HepG2 (cell line): Measurements from ENCODE around the gene KREMEN1. TPM values are rescaled to one million over a fixed set of nuclear protein-coding genes. Genes with fewer than 3 reads are reported as not detected.

Experiments used
- ARID3A ChIP-seq: IDR thresholded peaks from 2 replicates; pipeline ENCODE4 v1.6.1; 2012; ENCODE audit warnings: low read depth, low read length, improper control_type of control experiment
- ETV6 ChIP-seq: sonication (generic); formaldehyde crosslinking; conservative IDR thresholded peaks from 2 replicates; pipeline ENCODE4 v1.4.0; 2020; ENCODE audit warnings: missing genetic modification reagents
- FOXO4 ChIP-seq: sonication (generic); formaldehyde crosslinking; conservative IDR thresholded peaks from 2 replicates; pipeline ENCODE4 v1.8.1; 2023; ENCODE audit warnings: missing genetic modification reagents
- GRHL1 ChIP-seq: sonication (generic); formaldehyde crosslinking; conservative IDR thresholded peaks from 2 replicates; pipeline ENCODE4 v1.8.0; 2022; ENCODE audit warnings: missing genetic modification reagents
- JDP2 ChIP-seq: sonication (generic); formaldehyde crosslinking; IDR thresholded peaks from 2 replicates; pipeline ENCODE4 v1.8.1; 2022; ENCODE audit warnings: missing genetic modification reagents, borderline replicate concordance
- POGZ ChIP-seq: sonication (generic); formaldehyde crosslinking; IDR thresholded peaks from 2 replicates; pipeline ENCODE4 v1.4.0; 2020; ENCODE audit warnings: mild to moderate bottlenecking, missing genetic modification reagents
- RFX1 ChIP-seq: fragments of 450-650 bp; IDR thresholded peaks from 2 replicates; pipeline ENCODE4 v1.6.1; 2017
- SIN3B ChIP-seq: fragments of 150-350 bp; IDR thresholded peaks from 2 replicates; pipeline ENCODE4 v1.6.1; 2014; ENCODE audit warnings: low read length
- SMC3 ChIP-seq: IDR thresholded peaks from 2 replicates; pipeline ENCODE4 v1.6.1; 2011; ENCODE audit warnings: low read length, improper control_type of control experiment
- ZFY ChIP-seq: sonication (generic); formaldehyde crosslinking; IDR thresholded peaks from 2 replicates; pipeline ENCODE4 v1.4.0; 2020; ENCODE audit warnings: missing genetic modification reagents
- ZNF180 ChIP-seq: sonication (generic); formaldehyde crosslinking; IDR thresholded peaks from 2 replicates; pipeline ENCODE4 v1.4.0; 2020; ENCODE audit warnings: low read depth, missing genetic modification reagents, borderline replicate concordance
- ZNF20 ChIP-seq: sonication (generic); formaldehyde crosslinking; IDR thresholded peaks from 2 replicates; pipeline ENCODE4 v1.4.0; 2020; ENCODE audit warnings: mild to moderate bottlenecking, moderate library complexity, missing genetic modification reagents
- ZNF232 ChIP-seq: sonication (generic); formaldehyde crosslinking; IDR thresholded peaks from 2 replicates; pipeline ENCODE4 v1.4.0; 2020; ENCODE audit warnings: missing genetic modification reagents, borderline replicate concordance
- ZNF253 ChIP-seq: sonication (generic); formaldehyde crosslinking; IDR thresholded peaks from 2 replicates; pipeline ENCODE4 v1.8.0; 2022; ENCODE audit warnings: mild to moderate bottlenecking, missing genetic modification reagents, borderline replicate concordance
- ZNF337 ChIP-seq: sonication (generic); formaldehyde crosslinking; IDR thresholded peaks from 2 replicates; pipeline ENCODE4 v1.5.1; 2020; ENCODE audit warnings: missing genetic modification reagents, low read depth, mild to moderate bottlenecking, borderline replicate concordance
- ZNF639 ChIP-seq: conservative IDR thresholded peaks from 2 replicates; pipeline ENCODE4 v1.6.1; 2018; ENCODE audit warnings: missing genetic modification reagents
- ZNF782 ChIP-seq: sonication (generic); formaldehyde crosslinking; IDR thresholded peaks from 2 replicates; pipeline ENCODE4 v1.4.0; 2020; ENCODE audit warnings: missing genetic modification reagents, mild to moderate bottlenecking, borderline replicate concordance
- polyA plus RNA-seq, 8 experiments: library from polyadenylated mRNA; depleted of rRNA in 3 of 8; stranded (reverse) in 7 of 8; unstranded in 1 of 8; fragments of >200 nt; fragmentation: Illumina TruSeq in 4 of 8; extraction: Trizol in 4 of 8; gene quantifications; 2 replicates each; pipeline versions ENCODE4 v1.2.1 to v1.2.3, GENCODE V29; 2011 to 2016; ENCODE audit warnings: low read depth in 4 of 8, missing spikeins in 1 of 8, mixed read lengths in 1 of 8; ENCODE audit not compliant: insufficient read depth in 1 of 8
- total RNA-seq, 5 experiments: library from RNA; depleted of rRNA; stranded (reverse); fragments of >200 nt; fragmentation: Illumina TruSeq; extraction: Trizol; gene quantifications; 2 replicates each; pipeline ENCODE4 v1.2.3, GENCODE V29; 2016; ENCODE audit warnings: low read depth in 1 of 5
- TF ChIP-seq, protein P1 (sequence below): sonication (generic); formaldehyde crosslinking; IDR thresholded peaks from 2 replicates; pipeline ENCODE4; 2020; ENCODE audit warnings: missing genetic modification reagents, mild to moderate bottlenecking, borderline replicate concordance
- TF ChIP-seq, protein P2 (sequence below): sonication (generic); formaldehyde crosslinking; IDR thresholded peaks from 2 replicates; pipeline ENCODE4 v1.9.0; 2022; ENCODE audit warnings: low read depth, missing genetic modification reagents

The KREMEN1 gene
- total and polyA plus RNA-seq, 2 of the 13 experiments (the other 11 are each of a cell fraction or from before 2014, with no cell fraction given), result 9.8 to 13.8 TPM

DNA sequence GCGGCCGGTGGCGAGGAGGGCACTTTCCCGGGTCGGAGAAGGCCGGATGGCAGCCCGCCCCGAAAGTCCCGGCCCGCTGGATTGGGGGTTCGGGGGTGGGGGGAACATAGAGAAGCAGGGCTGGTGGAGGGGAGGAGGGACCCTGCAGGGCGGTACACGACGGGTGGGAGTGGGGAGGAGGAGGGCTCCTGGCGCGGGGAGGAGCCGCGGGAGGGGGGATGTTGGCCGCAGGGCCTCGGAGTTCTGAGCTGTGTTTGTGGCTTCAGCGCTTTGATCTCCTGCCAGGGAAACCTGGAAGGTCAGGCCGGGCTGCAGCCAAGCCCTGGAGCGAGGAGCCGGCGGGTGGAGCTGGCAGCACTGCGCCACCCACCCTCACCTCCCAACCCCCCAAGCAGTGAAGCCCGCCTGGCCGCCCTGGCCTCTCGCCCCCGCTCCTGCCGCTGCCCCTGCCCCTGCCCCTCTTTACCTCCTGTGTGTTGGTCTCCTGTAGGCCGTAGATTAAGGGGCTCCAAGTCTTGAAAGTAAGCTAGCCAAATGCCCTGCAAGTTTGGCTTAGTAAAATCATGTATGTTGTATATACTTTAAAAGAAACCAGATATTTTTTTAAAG, 42.1 kb upstream of the KREMEN1 start (continued):
- TF ChIP-seq, protein P1, sequence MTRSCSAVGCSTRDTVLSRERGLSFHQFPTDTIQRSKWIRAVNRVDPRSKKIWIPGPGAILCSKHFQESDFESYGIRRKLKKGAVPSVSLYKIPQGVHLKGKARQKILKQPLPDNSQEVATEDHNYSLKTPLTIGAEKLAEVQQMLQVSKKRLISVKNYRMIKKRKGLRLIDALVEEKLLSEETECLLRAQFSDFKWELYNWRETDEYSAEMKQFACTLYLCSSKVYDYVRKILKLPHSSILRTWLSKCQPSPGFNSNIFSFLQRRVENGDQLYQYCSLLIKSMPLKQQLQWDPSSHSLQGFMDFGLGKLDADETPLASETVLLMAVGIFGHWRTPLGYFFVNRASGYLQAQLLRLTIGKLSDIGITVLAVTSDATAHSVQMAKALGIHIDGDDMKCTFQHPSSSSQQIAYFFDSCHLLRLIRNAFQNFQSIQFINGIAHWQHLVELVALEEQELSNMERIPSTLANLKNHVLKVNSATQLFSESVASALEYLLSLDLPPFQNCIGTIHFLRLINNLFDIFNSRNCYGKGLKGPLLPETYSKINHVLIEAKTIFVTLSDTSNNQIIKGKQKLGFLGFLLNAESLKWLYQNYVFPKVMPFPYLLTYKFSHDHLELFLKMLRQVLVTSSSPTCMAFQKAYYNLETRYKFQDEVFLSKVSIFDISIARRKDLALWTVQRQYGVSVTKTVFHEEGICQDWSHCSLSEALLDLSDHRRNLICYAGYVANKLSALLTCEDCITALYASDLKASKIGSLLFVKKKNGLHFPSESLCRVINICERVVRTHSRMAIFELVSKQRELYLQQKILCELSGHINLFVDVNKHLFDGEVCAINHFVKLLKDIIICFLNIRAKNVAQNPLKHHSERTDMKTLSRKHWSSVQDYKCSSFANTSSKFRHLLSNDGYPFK, result no peak
- no peak for TF ChIP-seq SIN3B
- TF ChIP-seq ZNF20 (CRISPR knock-in tag), result no peak
- TF ChIP-seq, protein P2, sequence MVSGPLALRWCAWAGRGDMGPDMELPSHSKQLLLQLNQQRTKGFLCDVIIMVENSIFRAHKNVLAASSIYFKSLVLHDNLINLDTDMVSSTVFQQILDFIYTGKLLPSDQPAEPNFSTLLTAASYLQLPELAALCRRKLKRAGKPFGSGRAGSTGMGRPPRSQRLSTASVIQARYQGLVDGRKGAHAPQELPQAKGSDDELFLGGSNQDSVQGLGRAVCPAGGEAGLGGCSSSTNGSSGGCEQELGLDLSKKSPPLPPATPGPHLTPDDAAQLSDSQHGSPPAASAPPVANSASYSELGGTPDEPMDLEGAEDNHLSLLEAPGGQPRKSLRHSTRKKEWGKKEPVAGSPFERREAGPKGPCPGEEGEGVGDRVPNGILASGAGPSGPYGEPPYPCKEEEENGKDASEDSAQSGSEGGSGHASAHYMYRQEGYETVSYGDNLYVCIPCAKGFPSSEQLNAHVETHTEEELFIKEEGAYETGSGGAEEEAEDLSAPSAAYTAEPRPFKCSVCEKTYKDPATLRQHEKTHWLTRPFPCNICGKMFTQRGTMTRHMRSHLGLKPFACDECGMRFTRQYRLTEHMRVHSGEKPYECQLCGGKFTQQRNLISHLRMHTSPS (CRISPR knock-in tag), result peak; percentile 89
- TF ChIP-seq RFX1, result no peak
- no peak for TF ChIP-seq SMC3
- no peak for TF ChIP-seq ZNF639 (CRISPR knock-in tag)
- TF ChIP-seq ARID3A, result peak; percentile 42; the same call in 1 of the 2 replicates
- TF ChIP-seq ZNF180 (CRISPR knock-in tag), result no peak
- 0 out of 2 replicates have a peak, but pooled peaks have one; percentile 67 for TF ChIP-seq ZNF782 (CRISPR knock-in tag)
- peak; percentile 78 for TF ChIP-seq POGZ (CRISPR knock-in tag)
- TF ChIP-seq ZNF337 (CRISPR knock-in tag), result no peak
- TF ChIP-seq JDP2 (CRISPR knock-in tag), result no peak
- peak; percentile 83; the same call in 1 of the 2 replicates for TF ChIP-seq ZNF232 (CRISPR knock-in tag)
- TF ChIP-seq GRHL1 (CRISPR knock-in tag), result no peak
- TF ChIP-seq ETV6 (CRISPR knock-in tag), result no peak; the same call in 1 of the 2 replicates
- TF ChIP-seq ZNF253 (CRISPR knock-in tag), result no peak
- TF ChIP-seq ZFY, result peak; percentile 49; the same call in 1 of the 2 replicates
- no peak for TF ChIP-seq FOXO4
